Stimulated activated CD8-positive, alpha-beta memory T cell treated with anti-CD3 and anti-CD28 coated beads, Interleukin-12 subunit alpha, Interleukin-12 subunit beta, amount 100 ng/mL, for 24 hours (primary cell): Measurements from ENCODE around the gene TMC6.

Experiments
- DNase-seq: peaks from one replicate; pipeline ENCODE4 v3.0.0-alpha.2; 2020; ENCODE audit errors: extremely low read depth

Gene TMC6

GRCh38 chr17:78135858-78136500 is 7.4 kb upstream of the TMC6 start:
- DNase-seq, result no peak

GRCh38 chr17:78134899-78135385 is 6.4 kb upstream of the TMC6 start:
- DNase-seq, result no peak

GRCh38 chr17:78133971-78134898 is 5.7 kb upstream of the TMC6 start:
- DNase-seq, result no peak

- no peak for DNase-seq
Measured at GRCh38 chr17:78133179-78133951, 4.8 kb upstream of the TMC6 start.

GRCh38 chr17:78132767-78133178 is 4.2 kb upstream of the TMC6 start:
- DNase-seq, result no peak

- no peak for DNase-seq
Measured at GRCh38 chr17:78132084-78132676, 3.6 kb upstream of the TMC6 start.

GRCh38 chr17:78131172-78132083 is 2.9 kb upstream of the TMC6 start:
- no peak for DNase-seq

- DNase-seq, result no peak
Measured at GRCh38 chr17:78130437-78131101, 2.0 kb upstream of the TMC6 start, which contains the start of gene TMC8. Gene TMC8 (plus strand): TSS chr17:78130771. CDS start chr17:78131589, 818 bp downstream.

- DNase-seq, result no peak
Measured at GRCh38 chr17:78130090-78130436, 1.5 kb upstream of the TMC6 start.

GRCh38 chr17:78129351-78130089 is 965 bp upstream of the TMC6 start:
- no peak for DNase-seq

- DNase-seq, result no peak
Measured at GRCh38 chr17:78127888-78128550, 536 bp downstream of the TMC6 start.

GRCh38 chr17:78127239-78127887 is 1.2 kb downstream of the TMC6 start:
- DNase-seq, result no peak

- DNase-seq, result no peak
Measured at GRCh38 chr17:78126895-78127238, 1.7 kb downstream of the TMC6 start.

- DNase-seq, result no peak
Measured at GRCh38 chr17:78125976-78126894, 2.3 kb downstream of the TMC6 start.

- no peak for DNase-seq
Measured at GRCh38 chr17:78125138-78125913, 3.2 kb downstream of the TMC6 start.

- no peak for DNase-seq
Measured at GRCh38 chr17:78124836-78125137, 3.8 kb downstream of the TMC6 start.
